HG02798 (cell line): ENCODE data around the gene ABCF2.

ENCODE experiments used
- ATAC-seq: cut with Tn5 transposase; IDR thresholded peaks from one replicate; pipeline ENCODE4 v1.9.1; 2021; ENCODE audit warnings: mild to moderate bottlenecking; ENCODE audit not compliant: unreplicated experiment, poor library complexity

The ABCF2 gene

DNA sequence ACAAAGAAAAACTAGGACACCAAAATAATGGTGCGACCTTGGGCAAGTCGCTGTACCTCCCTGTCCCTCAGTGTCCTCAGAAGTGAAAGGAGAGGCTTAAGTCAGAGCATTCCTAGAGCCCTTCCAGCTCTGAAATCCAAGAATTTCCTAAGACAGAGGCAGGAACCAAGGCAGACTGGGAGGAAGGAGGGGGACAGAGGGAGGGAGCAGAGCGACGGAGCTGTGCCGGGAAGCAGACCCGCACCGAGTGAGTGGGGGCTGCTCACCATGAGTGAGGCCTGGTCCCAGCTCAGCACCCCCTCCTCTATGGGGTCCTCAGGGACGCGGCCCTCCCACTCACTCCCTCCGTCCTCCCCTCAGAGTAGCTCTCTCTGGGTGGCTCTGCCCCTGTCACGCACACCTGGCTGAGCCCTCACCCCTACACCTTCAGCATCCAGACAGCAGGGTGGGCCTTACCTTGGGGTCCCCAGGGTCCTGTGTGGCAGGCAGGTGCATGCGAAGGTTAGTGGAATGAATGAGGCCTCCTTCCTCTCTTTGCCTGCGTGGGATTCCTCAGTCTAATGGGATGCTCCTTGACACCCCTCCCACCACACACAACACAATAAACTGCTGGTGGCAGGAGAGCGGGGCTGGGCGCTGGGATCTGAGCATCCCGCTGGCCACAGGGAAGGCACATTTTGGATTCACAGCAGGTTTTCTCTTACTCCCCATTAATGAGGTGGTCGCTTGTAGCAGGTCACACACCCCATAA lies 26.1 kb upstream of the ABCF2 start:
- ATAC-seq: no peak

DNA sequence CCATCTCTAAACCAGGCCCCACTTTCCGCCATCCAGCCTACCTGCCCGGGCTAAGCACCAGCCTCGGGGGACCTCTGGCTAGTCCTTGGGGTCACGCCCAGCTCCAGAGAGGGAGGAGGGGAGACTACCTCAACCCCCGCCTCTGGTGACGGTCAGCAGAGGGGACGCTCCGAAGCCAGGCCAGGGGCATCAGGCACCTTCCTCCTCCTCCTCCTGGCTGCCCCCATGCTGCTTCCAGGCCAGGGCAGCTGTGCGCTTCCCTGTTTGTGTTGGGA lies 25.5 kb upstream of the ABCF2 start:
- ATAC-seq: no peak

DNA sequence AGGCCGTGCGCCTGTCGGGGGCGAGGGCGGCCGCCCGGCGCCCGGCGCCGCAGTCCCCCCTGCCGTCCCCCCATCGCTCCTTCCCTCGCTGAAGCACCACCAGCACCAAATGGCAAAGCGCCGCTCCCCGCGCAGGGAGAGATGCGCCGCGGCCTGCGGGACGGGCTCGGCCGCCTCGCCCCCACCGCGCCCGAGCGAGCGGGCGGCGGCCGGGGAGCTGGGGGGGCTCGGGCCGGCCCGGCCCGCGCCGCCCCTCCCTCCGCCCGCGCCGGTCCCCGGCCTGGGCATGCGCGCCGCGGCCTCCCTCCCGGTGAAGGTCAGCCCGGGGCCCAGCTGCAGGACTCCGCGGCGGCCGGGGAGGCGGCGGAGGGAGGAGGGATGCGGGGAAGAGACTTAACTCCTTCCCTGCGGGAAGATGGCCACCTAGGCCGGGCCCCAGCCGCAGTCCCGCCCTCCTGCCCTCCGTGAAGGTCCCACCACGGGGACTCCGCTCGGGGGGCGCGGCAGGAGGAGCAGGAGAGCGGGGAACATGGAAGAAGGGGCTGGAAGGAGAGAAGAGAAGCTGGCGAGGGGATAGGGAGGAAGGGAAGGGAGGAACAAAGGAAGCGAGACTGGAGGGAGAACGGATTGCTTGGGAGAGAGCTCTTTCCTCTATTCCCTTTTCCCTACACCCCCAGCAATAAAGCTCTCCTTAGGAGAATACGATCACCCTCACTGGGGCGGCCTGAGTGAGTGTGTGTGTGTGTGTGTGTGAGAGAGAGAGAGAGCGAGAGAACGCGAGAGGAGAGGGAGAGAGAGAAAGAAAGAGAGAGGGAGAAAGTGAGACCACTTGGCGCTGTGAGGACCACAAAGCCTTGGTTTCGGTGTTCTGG lies 24.9 kb upstream of the ABCF2 start:
- ATAC-seq: no peak

DNA sequence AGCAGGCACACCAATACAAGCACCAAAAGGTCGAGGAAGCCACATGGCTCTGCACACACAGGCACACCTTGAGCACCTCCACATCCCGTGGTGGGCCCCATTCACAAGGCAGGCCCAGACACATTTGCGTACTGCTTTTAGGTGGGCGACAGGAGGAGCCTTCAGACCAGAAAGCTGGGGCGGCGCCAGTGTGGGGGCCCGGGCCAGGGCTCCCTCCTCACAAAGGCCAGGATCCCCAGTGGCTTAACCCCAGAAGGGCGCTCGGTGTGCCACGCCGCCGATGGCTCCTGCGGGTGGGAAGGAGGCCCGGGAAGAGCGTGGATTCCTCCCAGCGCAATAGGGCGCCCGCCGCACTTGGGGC lies 24.3 kb upstream of the ABCF2 start:
- no peak for ATAC-seq

DNA sequence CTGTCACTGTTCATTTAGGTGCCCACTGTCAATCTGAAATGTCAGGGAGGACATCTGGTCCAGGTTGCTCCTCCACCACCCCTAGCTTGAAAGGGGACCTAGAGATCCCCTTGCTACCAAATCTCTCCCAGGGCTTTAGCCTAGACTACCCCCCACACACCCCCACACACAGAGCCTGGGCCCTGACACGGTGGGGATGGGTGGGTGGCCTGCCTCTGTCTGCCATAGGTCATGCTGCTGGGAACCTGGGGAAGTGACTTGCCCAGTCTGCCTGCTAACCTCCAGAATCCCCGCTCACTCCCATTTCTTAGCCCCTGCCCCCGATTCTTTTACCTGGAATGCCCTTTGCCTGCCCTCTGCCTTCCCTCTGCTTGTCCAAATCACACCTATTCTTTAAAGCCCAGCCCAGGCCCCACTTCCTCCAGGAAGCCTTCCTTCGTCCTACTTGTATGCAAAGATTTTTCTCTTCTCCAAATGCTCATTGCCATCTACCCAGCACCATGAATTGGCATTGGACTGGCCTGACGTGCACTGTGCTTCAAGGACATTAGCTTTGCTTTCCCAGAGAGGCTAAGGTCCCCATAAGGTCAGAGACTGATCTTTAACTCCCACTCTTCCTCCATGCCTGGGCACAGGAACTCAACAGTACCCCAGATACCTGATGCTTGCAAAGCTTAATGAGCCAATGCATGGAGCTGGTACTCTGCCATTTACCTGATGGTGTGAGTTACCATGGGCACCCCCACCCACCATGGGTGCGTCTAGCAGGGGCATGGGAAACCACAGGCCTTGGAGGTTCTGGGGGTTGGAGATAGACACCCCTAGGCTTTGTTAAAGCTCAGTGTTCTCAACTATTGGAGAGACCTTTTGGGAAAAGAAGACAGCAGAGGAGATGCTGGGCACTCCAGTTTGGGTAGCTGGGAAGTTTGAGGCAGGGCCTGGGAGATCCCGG lies 23.5 kb upstream of the ABCF2 start:
- no peak for ATAC-seq

DNA sequence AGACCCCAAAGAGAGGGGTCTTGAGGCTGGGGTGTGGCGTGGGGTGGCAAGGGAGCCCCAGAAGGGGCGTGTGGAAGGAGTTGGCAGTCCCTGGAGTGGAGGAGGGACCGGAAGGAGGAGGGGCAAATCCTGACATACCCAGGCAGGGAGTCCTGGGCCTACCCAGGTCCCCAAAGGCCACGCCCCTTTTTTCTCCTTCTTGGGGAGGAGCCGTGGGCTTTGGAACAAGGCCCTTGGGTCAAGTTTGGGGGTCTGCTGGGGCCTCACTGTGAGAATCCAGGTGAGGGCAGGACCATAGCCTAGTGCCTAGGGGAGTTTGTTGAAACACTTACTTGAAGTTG lies 22.7 kb upstream of the ABCF2 start:
- ATAC-seq: no peak

DNA sequence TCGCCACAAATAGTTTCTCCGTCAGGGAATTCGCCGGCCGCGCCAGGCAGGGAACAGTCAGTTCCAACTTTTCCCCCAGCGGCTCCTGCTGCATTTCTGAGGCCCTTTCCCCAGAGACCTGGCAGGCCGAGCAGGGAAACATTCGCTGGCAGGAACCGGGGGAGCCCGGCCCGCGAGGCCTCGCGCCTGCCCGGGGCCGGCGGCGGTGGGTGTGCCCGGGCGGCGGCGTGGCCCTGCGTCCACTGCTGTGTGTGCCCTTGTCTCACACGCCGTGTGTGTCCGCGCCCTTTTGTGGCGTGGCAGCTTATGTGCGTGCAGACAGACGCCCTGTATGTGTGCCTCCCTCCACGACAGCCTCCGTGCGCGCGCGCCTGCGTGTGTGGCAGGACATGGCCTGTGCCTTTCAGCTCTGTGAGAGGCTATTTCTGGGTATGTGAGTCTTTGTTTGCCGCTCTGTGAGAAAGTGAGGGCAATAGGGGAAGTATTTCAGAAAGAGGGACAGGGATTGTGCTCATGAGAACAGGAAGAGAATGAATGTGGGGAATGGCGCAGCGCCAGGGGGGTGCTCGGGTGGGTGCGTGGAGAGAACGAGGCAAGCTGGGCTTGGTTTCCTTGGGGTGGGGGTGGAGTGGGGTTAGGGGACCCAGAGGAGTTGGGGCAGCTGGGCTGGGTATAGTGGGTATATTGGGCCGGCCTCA lies 22.2 kb upstream of the ABCF2 start:
- ATAC-seq: no peak

DNA sequence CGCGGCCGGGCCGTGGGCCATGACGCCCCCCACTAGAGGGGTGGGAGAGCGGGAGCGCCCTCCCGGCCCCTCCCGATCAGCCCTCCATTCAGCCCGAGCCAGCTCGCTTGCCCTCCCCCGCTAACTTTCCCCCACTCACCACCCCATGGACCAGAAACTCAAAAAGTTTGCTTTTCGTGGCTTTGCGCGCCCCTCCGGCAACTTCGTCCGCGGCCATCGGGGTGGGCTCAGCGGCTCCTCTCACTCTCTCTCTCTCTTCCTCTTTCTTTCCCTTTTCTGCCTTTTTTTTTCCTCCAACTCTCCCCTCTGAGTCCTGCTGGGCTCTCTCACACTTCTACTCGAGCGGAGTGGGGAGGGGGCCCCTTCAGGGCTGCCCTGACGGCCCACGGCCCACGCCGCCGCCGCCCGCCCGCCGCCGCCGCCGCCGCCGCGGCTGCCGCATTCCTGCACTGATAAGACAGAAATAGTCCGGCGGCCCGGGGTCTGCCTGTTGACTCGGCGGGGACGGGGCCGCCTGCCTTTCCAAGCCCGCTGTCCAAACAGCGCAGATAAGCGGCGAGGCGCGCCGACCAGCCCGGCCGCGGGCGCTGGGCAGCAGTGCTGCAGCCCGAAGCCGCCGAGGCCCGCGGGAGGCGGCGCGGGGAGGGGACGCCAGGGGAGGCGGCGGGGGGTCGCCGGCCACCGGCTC lies 21.5 kb upstream of the ABCF2 start, which contains the start of gene SMARCD3:
TSS of gene SMARCD3 (minus strand) at position 349 of the 688 bp plus-strand sequence. CDS start at position 217, 132 bp downstream.
- ATAC-seq: no peak

DNA sequence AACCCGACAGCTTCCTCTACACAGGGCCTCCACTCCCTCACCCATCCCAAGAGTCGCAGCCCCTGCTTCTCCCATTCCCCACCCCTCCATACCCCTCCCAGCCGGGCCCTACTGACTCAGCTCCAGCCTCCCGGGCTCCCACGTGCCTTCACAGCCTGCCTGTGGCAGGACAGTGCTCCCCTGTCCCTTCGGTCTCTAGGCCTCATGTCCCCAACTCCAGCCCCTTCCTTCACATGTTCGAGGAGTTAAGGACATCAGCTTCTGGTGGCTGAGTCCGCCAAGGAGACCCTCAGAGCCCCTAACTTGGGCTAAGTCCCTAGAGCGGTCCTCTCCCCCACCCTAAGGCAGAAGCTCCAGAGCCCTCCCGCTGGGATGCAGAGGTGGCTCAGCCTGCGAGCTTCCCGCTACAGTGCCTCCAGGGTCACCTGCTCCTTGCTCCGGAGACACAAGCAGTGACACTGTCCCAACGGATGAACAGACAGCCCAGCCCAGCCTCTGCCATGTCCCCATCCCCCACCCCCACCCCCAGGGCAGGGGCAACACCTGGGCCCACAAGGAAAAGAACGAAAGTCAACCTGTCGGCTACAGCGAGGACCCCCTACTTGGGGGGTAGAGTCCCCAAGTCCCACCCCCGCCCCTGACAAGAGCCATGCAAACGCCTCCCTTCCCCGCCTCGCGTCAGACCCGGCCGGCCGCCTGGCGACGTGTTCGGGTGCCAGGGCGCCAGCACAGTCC lies 20.8 kb upstream of the ABCF2 start:
- no peak for ATAC-seq

DNA sequence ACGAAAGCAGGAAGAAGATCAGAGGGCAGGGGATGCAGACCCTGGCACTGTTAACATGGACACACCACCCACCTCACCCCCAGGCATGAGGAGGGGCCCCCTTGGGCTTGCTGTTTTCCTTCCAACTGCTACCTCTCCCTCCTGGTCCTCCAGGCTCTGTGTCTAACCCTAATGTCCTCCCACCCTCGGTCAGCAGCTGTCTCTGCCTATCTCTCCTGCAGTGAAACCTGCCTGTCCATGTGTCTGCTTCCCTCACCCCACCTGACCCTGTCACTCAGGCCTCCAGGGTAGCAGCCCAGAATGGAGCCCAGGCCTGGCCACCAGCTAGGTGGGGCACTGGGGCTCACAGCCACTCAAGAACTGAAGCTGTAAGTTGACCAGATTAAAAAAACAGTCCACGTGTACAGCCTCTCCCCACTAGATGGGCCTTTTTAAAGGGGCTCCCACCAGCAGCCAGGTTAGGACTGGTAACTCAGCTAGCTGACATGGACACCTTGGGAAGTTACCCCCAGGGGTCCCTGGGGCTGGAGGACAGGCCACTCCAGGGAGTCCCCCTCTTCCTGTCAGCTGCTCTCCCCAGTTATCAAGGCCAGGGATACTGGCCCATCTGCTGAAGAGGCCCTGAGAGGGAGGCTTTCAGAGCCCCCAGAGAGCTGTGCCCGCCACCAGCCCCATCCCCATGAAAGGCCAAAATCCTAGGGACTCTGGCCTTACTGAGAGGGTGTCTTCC lies 20.0 kb upstream of the ABCF2 start:
- ATAC-seq: no peak

DNA sequence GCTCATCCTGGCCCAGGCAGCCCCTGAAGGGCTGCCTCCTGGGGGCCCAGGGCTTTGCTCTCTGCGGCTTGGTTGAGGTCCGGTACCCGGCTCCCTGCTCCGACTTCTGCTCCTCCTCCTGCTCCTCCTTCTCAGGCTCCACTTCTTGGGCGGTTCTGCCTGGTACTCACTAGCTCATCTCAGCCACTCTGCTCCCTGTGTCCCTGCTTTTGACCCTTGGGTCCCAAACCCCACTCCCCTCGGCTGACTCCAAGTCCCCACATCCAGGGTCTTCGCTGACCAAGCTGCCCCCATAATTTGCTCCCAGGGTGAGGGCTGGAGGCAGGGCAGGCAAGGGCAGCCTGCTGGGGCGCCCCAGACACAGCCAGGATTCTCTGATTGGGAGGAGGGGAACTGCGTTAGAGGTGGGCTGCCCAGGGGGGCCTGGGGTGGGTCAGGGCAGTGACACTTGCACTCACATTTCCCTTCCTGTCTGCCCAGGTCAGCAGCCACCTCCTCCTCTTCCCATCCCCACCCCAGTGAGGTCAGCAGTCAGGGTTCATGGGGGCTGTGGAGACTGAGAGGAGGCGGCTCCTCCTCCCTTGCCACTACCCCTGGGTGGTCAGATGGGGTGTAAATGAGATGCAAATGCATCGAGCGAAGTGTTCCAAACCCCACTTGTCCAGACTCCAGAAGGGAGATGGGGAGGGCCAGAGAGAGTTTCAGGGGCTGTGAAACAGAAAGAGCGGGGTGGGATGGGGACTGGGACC lies 19.3 kb upstream of the ABCF2 start:
- ATAC-seq: no peak

DNA sequence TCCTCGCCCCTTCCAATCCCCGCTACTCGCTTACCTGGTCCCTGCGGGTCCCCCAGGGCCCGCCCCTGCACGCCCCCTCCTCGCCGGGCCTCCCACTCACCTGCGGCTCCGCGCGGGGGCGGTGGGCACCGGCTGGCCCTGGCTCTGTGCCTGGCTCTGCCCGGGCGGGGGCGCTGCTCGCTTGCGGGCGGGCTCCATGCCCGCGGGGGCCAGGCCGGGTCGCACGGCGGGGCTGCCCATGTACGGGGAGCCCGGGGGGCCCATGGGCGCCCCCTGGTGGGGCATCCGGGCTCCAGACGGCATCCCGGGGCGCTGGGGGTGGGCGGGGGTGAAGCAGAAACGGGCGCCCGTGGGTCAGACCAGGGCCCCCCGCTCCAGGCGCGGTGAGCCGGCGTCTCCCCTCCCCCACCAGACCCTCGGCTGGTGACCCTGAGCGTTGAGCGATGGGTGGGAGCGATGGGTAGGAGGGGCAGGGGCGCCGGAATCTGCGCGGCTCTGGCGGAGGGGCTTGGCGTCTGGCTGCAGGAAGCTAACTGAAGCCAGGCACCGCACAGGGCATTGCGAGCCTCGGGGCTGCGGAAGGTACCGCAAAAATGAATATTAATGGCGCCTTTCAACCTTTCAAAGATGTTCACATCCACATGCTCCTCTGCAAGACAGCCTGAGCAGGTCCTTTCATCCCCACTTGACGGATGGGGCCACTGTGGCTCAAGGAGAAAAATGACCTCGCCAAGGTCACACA lies 18.5 kb upstream of the ABCF2 start:
- ATAC-seq: peak; percentile 31

DNA sequence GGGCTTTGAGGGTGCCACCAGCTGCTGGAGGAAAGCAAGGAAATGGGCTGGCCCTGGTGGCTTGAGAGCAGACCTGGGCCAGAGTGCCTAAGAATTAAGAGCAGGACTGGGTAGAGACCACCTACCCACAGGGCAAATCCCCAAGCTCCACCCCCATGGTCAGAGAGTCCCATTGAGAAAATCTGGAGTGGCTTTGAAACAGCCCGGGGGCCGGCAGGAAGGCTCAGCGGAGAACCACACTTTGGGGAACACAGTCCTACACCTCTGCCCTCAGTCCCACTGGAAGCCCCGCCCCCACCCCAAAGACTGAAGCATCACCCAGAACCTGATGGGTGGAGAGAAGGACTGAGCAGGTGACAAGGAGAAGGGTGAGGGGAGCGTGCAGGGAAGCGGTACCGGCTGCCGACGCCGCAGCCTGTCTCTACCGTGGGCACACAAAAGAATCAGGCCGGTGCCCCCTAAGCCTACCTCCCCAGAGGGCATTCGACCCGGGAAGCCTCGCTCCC lies 17.9 kb upstream of the ABCF2 start:
- ATAC-seq: no peak

DNA sequence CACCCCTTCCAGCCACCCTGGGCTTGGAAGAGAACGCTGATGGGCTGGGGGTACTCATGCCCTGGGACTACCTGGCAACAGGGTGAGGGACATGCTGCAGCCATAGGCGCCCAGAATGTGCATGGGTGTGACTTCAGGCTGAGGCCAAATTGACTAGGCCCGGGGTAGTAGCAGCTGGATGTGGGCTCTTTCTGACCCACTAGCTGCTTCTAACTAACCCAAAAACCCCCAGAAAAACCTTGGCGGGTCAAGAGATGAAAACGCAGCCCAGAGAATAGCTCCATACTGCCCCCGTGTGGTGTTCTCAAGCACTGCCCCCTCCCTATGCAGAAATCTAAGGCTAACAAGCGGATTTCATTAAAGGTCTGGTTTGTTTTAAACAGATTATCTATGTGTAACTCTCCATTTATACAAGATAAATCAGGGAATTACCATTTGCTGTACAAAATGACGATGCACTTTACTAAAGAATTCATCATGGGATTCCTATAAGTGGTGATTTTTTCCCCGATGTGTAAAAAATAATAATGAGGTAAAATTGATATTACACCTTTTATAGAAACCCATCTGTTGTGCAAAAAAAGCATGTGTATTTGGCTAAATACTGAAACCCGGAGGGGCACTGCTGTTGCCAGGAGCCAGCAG lies 17.3 kb upstream of the ABCF2 start:
- ATAC-seq: no peak

DNA sequence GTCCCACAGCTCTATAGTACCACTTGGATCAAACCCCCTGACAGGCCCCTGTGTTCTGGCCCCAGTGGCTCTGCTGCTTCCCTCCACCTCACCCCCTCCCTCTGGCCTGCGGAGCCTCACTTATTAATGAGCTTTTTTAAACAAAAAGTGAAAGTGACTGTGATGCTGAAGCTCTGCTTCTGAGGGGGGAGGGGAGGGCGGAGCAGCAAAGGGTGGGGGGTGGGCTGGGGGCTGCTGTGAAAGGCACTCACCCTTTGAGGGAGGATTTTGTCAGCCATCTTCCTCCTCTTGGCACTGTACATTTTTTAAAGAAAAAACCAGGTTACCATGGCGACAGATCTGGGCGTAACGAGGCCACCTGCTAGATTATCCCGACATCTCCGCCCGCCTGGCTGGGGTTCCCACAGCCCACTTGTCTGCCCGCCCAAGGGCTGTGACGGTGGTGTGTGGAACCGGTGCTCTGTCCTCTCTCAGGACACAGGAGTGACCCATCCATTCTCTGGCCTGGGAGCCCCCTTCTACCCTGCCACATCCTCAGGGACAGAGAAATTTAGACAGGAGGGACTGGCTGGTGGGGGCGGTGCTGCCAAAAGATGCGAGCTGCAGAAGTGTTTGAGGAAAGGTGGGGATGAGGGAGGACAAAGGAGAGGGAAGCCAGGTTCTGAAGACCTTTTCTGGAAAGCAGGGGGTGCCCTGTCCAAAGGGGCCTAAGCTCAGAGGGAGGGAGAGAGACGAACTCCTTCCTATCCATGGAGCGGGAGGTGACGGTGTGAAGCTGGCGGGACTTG lies 16.6 kb upstream of the ABCF2 start:
- ATAC-seq: peak; percentile 32

DNA sequence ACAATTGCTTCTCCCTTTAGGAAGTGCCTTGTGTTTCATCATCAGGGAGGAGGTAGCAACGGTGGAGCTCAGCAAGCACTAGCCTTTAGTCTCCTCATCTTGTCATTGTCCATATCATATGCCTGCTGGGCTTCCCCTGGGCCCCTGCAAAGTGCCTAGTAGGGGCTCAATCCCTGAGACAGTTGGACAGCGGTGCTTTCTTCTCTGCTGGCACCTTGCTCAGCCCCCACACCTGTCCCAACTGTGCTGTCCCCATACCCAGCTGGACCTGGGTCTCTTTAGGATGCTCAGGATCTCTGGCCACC lies 16.0 kb upstream of the ABCF2 start:
- no peak for ATAC-seq
